Karpas-422 (cell line): Measurements from ENCODE around the gene ZNF804B. TPM values are rescaled to one million over a fixed set of nuclear protein-coding genes. Genes with fewer than 3 reads are reported as not detected.

Experiments
- DNase-seq: peaks from one replicate; pipeline ENCODE4 v3.0.0-alpha.2; 2015
- H2AFZ ChIP-seq: fragments of 200-600 bp; sonication (generic); 2 replicates; pipeline ENCODE4 v1.6.1; 2014; ENCODE audit warnings: antibody characterized with exemption, low read length, mixed read lengths
- H3K27ac ChIP-seq: fragments of 200-600 bp; sonication (generic); 2 replicates; pipeline ENCODE4 v1.5.1; 2014; ENCODE audit warnings: mild to moderate bottlenecking, low read length, moderate library complexity
- H3K27me3 ChIP-seq: fragments of 200-600 bp; sonication (generic); 2 replicates; pipeline ENCODE4 v1.6.1; 2014; ENCODE audit warnings: low read length, mixed read lengths
- H3K36me3 ChIP-seq: fragments of 200-600 bp; sonication (generic); 2 replicates; pipeline ENCODE4 v1.6.1; 2014; ENCODE audit warnings: low read length, mixed read lengths; ENCODE audit not compliant: insufficient read depth
- H3K4me1 ChIP-seq: fragments of 200-600 bp; sonication (generic); 2 replicates; pipeline ENCODE4 v1.6.1; 2014; ENCODE audit warnings: mild to moderate bottlenecking, low read length, mixed read lengths
- H3K4me2 ChIP-seq: fragments of 200-600 bp; sonication (generic); 2 replicates; pipeline ENCODE4 v1.6.1; 2014; ENCODE audit warnings: low read length, low read depth, mild to moderate bottlenecking; ENCODE audit not compliant: poor library complexity, severe bottlenecking
- H3K4me3 ChIP-seq: fragments of 200-600 bp; sonication (generic); 2 replicates; pipeline ENCODE4 v1.5.1; 2014; ENCODE audit warnings: mild to moderate bottlenecking, antibody characterized with exemption, low read length, mixed read lengths
- H3K79me2 ChIP-seq: fragments of 200-600 bp; sonication (generic); 2 replicates; pipeline ENCODE4 v1.6.1; 2014; ENCODE audit warnings: mild to moderate bottlenecking, low read length, mixed read lengths
- H3K9ac ChIP-seq: fragments of 200-600 bp; sonication (generic); 2 replicates; pipeline ENCODE4 v1.6.0; 2014; ENCODE audit warnings: low read length
- H3K9me2 ChIP-seq: fragments of 200-600 bp; sonication (generic), shearing (Covaris generic); replicated peaks from 2 replicates; pipeline ENCODE4 v1.6.0; 2014; ENCODE audit warnings: mild to moderate bottlenecking, low read length, moderate library complexity; ENCODE audit not compliant: insufficient read depth
- H3K9me3 ChIP-seq: fragments of 300-700, 200-600 bp; sonication (generic); 2 replicates; pipeline ENCODE4 v1.6.1; 2014; ENCODE audit warnings: low read length, mixed read lengths
- H4K20me1 ChIP-seq: fragments of 200-600 bp; sonication (generic); 2 replicates; pipeline ENCODE4 v1.6.1; 2014; ENCODE audit warnings: mild to moderate bottlenecking, antibody characterized with exemption, low read length, low read depth; ENCODE audit not compliant: insufficient read depth
- total RNA-seq: library from RNA; depleted of rRNA; stranded (reverse); fragments of >200 nt; shearing (Covaris generic); gene quantifications from 2 replicates; pipeline ENCODE4 v1.2.3, GENCODE V29; 2014; ENCODE audit warnings: low replicate concordance

The ZNF804B gene
- total RNA-seq, 1 experiment from 2014 or later, result not detected

- DNase-seq, result no peak
- no peak overlapping the region for H3K4me2 ChIP-seq
- no peaks in the 10 kb centered on the region for H4K20me1 ChIP-seq
- no peak overlapping the region for H3K4me3 ChIP-seq
- no peaks in the 10 kb centered on the region for H3K79me2 ChIP-seq
- no peak overlapping the region for H3K27ac ChIP-seq
- no peaks in the 10 kb centered on the region for H3K27me3 ChIP-seq
- H3K36me3 ChIP-seq, result no peaks in the 10 kb centered on the region
- no peak overlapping the region for H3K9ac ChIP-seq
- H2AFZ ChIP-seq, result no peak overlapping the region
- no peaks in the 10 kb centered on the region for H3K9me2 ChIP-seq
- peaks cover 12% of the 10 kb centered on the region; the same call in 1 of the 2 replicates for H3K9me3 ChIP-seq
- no peaks in the 10 kb centered on the region for H3K4me1 ChIP-seq
Measured at GRCh38 chr7:88951826-88952225, 192.3 kb downstream of the ZNF804B start.

GRCh38 chr7:88964418-88964817 lies 204.9 kb downstream of the ZNF804B start:
- H3K9me3 ChIP-seq, result peaks cover 16% of the 10 kb centered on the region
- no peaks in the 10 kb centered on the region for H3K9me2 ChIP-seq
- no peaks in the 10 kb centered on the region for H3K4me1 ChIP-seq
- no peaks in the 10 kb centered on the region for H4K20me1 ChIP-seq
- no peak for DNase-seq
- no peaks in the 10 kb centered on the region for H3K27me3 ChIP-seq
- no peak overlapping the region for H2AFZ ChIP-seq
- H3K36me3 ChIP-seq, result no peaks in the 10 kb centered on the region
- no peaks in the 10 kb centered on the region for H3K79me2 ChIP-seq
- no peak overlapping the region for H3K4me2 ChIP-seq
- H3K27ac ChIP-seq, result no peak overlapping the region
- no peak overlapping the region for H3K4me3 ChIP-seq
- no peak overlapping the region for H3K9ac ChIP-seq

- Histone ChIP-seq H3K9me3 (peaks cover 16% of the 10 kb centered on the region), H3K27me3 (no peaks in the 10 kb centered on the region), H3K4me1 (no peaks in the 10 kb centered on the region), H3K27ac (no peak overlapping the region), H3K4me2 (no peak overlapping the region), H3K9me2 (no peaks in the 10 kb centered on the region), H3K79me2 (no peaks in the 10 kb centered on the region), H2AFZ (no peak overlapping the region), H3K4me3 (no peak overlapping the region), H3K36me3 (no peaks in the 10 kb centered on the region), H4K20me1 (no peaks in the 10 kb centered on the region), H3K9ac (no peak overlapping the region)
- DNase-seq, result no peak
Measured at GRCh38 chr7:88965371-88965770, 205.9 kb downstream of the ZNF804B start.

- H3K9ac ChIP-seq, result no peak overlapping the region
- H2AFZ ChIP-seq, result no peak overlapping the region
- no peaks in the 10 kb centered on the region for H3K36me3 ChIP-seq
- H3K4me1 ChIP-seq, result no peaks in the 10 kb centered on the region
- H3K79me2 ChIP-seq, result no peaks in the 10 kb centered on the region
- H4K20me1 ChIP-seq, result no peaks in the 10 kb centered on the region
- H3K27ac ChIP-seq, result no peak overlapping the region
- DNase-seq, result no peak
- H3K4me2 ChIP-seq, result no peak overlapping the region
- no peaks in the 10 kb centered on the region for H3K9me2 ChIP-seq
- H3K4me3 ChIP-seq, result no peak overlapping the region
- no peaks in the 10 kb centered on the region for H3K27me3 ChIP-seq
- peaks cover 3% of the 10 kb centered on the region for H3K9me3 ChIP-seq
Measured at GRCh38 chr7:88967432-88967831, 207.9 kb downstream of the ZNF804B start.

GRCh38 chr7:88969167-88969566 lies 209.7 kb downstream of the ZNF804B start:
- Histone ChIP-seq H4K20me1 (no peaks in the 10 kb centered on the region), H3K9ac (no peak overlapping the region), H3K4me2 (no peak overlapping the region), H3K4me3 (no peak overlapping the region), H3K4me1 (no peaks in the 10 kb centered on the region), H3K27ac (no peak overlapping the region), H3K79me2 (no peaks in the 10 kb centered on the region), H3K9me2 (no peaks in the 10 kb centered on the region), H2AFZ (no peak overlapping the region), H3K27me3 (no peaks in the 10 kb centered on the region), H3K9me3 (no peaks in the 10 kb centered on the region; the same call in 1 of the 2 replicates), H3K36me3 (no peaks in the 10 kb centered on the region)
- DNase-seq, result no peak

- no peaks in the 10 kb centered on the region for H4K20me1 ChIP-seq
- no peak overlapping the region for H2AFZ ChIP-seq
- no peak overlapping the region for H3K9ac ChIP-seq
- no peaks in the 10 kb centered on the region for H3K27me3 ChIP-seq
- H3K27ac ChIP-seq, result no peak overlapping the region
- no peak overlapping the region for H3K4me2 ChIP-seq
- H3K9me3 ChIP-seq, result peaks cover 21% of the 10 kb centered on the region
- no peak for DNase-seq
- H3K4me3 ChIP-seq, result no peak overlapping the region
- H3K79me2 ChIP-seq, result no peaks in the 10 kb centered on the region
- no peaks in the 10 kb centered on the region for H3K4me1 ChIP-seq
- H3K36me3 ChIP-seq, result no peaks in the 10 kb centered on the region
- H3K9me2 ChIP-seq, result no peaks in the 10 kb centered on the region
Measured at GRCh38 chr7:88985295-88985694, 225.8 kb downstream of the ZNF804B start.

GRCh38 chr7:89001306-89001705 lies 241.8 kb downstream of the ZNF804B start:
- Histone ChIP-seq H3K4me3 (no peak overlapping the region), H3K9ac (no peak overlapping the region)

GRCh38 chr7:89002981-89003956 lies 243.8 kb downstream of the ZNF804B start:
- Histone ChIP-seq H4K20me1 (no peaks in the 10 kb centered on the region), H3K36me3 (no peaks in the 10 kb centered on the region), H3K4me2 (no peak overlapping the region), H3K79me2 (no peaks in the 10 kb centered on the region), H2AFZ (no peak overlapping the region), H3K9me3 (no peaks in the 10 kb centered on the region), H3K4me1 (no peaks in the 10 kb centered on the region), H3K27ac (no peak overlapping the region), H3K9ac (no peak overlapping the region), H3K4me3 (no peak overlapping the region), H3K9me2 (no peaks in the 10 kb centered on the region), H3K27me3 (no peaks in the 10 kb centered on the region)
- DNase-seq, result no peak

More at GRCh38 chr7:89001306-89001705, 241.8 kb downstream of the ZNF804B start:
- no peak overlapping the region for H3K27ac ChIP-seq
- H4K20me1 ChIP-seq, result no peaks in the 10 kb centered on the region
- H3K27me3 ChIP-seq, result no peaks in the 10 kb centered on the region
- H3K9me2 ChIP-seq, result no peaks in the 10 kb centered on the region
- no peaks in the 10 kb centered on the region for H3K36me3 ChIP-seq
- no peak overlapping the region for H3K4me2 ChIP-seq
- H3K79me2 ChIP-seq, result no peaks in the 10 kb centered on the region
- H2AFZ ChIP-seq, result no peak overlapping the region
- no peaks in the 10 kb centered on the region for H3K9me3 ChIP-seq
- DNase-seq, result no peak
- H3K4me1 ChIP-seq, result no peaks in the 10 kb centered on the region
